IMR-90 (cell line): ENCODE data around the gene PRUNE2. TPM values are rescaled to one million over a fixed set of nuclear protein-coding genes. Genes with fewer than 3 reads are reported as not detected.
A peak's percentile ranks its signal among the peaks of the same experiment; 100 is the strongest.

Experiments used
- ATAC-seq: fragments of 200-7000 bp; cut with Tn5 transposase; 2 replicates; pipeline ENCODE4 v1.9.1; 2020; ENCODE audit warnings: low read depth, mild to moderate bottlenecking, moderate library complexity
- BruUV-seq: library from RNA; stranded (reverse); fragments of 400-500 nt; replicated peaks from 2 replicates; lab custom pipeline; 2021; lab: Mats Ljungman, UMichigan
- CTCF ChIA-PET: fragments of 300-600 bp; formaldehyde crosslinking; extraction: SDS; loops from one replicate; lab custom pipeline; 2021; ENCODE audit warnings: antibody characterized with exemption; lab: Yijun Ruan, JAX
- POLR2A ChIA-PET: fragments of 300-600 bp; sonication (Branson Sonifier 250); formaldehyde crosslinking; loops from one replicate; lab custom pipeline; 2022; ENCODE audit warnings: antibody characterized with exemption; ENCODE audit not compliant: unreplicated experiment; lab: Charles Lee
- DNase-seq: peaks from one replicate; pipeline ENCODE4 v3.0.0; 2013
- H2AFZ ChIP-seq: replicated peaks from 2 replicates; pipeline ENCODE3; 2013; ENCODE audit warnings: low read length, mild to moderate bottlenecking; ENCODE audit not compliant: poor library complexity
- H2AK5ac ChIP-seq: 2 replicates; pipeline ENCODE4 v1.6.1; 2013; ENCODE audit warnings: low read depth, low read length, inconsistent platforms
- H2AK9ac ChIP-seq: replicated peaks from 2 replicates; pipeline ENCODE3; 2013; ENCODE audit warnings: mild to moderate bottlenecking, low read depth, low read length, moderate library complexity; ENCODE audit not compliant: poor library complexity
- H2BK120ac ChIP-seq: 2 replicates; pipeline ENCODE4 v1.6.1; 2013; ENCODE audit warnings: low read depth, low read length, inconsistent platforms
- H2BK15ac ChIP-seq: 3 replicates; pipeline ENCODE4 v1.6.1; 2013; ENCODE audit warnings: low read depth, low read length, inconsistent platforms
- H2BK20ac ChIP-seq: 2 replicates; pipeline ENCODE4 v1.6.1; 2013; ENCODE audit warnings: low read depth, mild to moderate bottlenecking, inconsistent platforms, low read length, moderate library complexity
- H2BK5ac ChIP-seq: 2 replicates; pipeline ENCODE4 v1.6.1; 2013; ENCODE audit warnings: mild to moderate bottlenecking, low read depth, low read length, inconsistent platforms; ENCODE audit not compliant: poor library complexity, severe bottlenecking
- H3K14ac ChIP-seq: replicated peaks from 2 replicates; pipeline ENCODE4 v1.6.1; 2013; ENCODE audit warnings: low read depth, low read length, inconsistent platforms
- H3K18ac ChIP-seq: 2 replicates; pipeline ENCODE4 v1.6.1; 2013; ENCODE audit warnings: low read depth, low read length, control low read depth
- H3K23ac ChIP-seq: 2 replicates; pipeline ENCODE4 v1.6.1; 2013; ENCODE audit warnings: low read depth, low read length, inconsistent platforms
- H3K27ac ChIP-seq: 2 replicates; pipeline ENCODE4 v1.5.1; 2013; ENCODE audit warnings: mild to moderate bottlenecking, control low read depth, low read length; ENCODE audit not compliant: insufficient read depth
- H3K27me3 ChIP-seq: 2 replicates; pipeline ENCODE4 v1.6.1; 2013; ENCODE audit warnings: low read length; ENCODE audit not compliant: control insufficient read depth, insufficient read depth
- H3K36me3 ChIP-seq: 2 replicates; pipeline ENCODE4 v1.6.1; 2013; ENCODE audit warnings: low read length, mixed read lengths; ENCODE audit not compliant: control insufficient read depth, insufficient read depth
- H3K4ac ChIP-seq: 2 replicates; pipeline ENCODE4 v1.6.1; 2013; ENCODE audit warnings: low read depth, low read length, inconsistent platforms
- H3K4me1 ChIP-seq: 2 replicates; pipeline ENCODE4 v1.6.1; 2013; ENCODE audit warnings: low read length, mixed read lengths; ENCODE audit not compliant: control insufficient read depth, insufficient read depth
- H3K4me2 ChIP-seq: 2 replicates; pipeline ENCODE4 v1.6.1; 2013; ENCODE audit warnings: low read depth, mild to moderate bottlenecking, control low read depth, low read length, moderate library complexity
- H3K4me3 ChIP-seq: 2 replicates; pipeline ENCODE4 v1.5.1; 2013; ENCODE audit warnings: low read depth, mild to moderate bottlenecking, control low read depth, low read length, moderate library complexity; ENCODE audit not compliant: insufficient read depth
- H3K56ac ChIP-seq: 2 replicates; pipeline ENCODE4 v1.6.1; 2013; ENCODE audit warnings: low read length, inconsistent platforms; ENCODE audit not compliant: insufficient read depth; ENCODE audit errors: extremely low read depth
- H3K79me1 ChIP-seq, 2 experiments: 2 replicates each; pipeline ENCODE4 v1.6.1; 2013; ENCODE audit warnings: low read length in 2 of 2, inconsistent platforms in 1 of 2, low read depth in 1 of 2
- H3K9ac ChIP-seq: 2 replicates; pipeline ENCODE4 v1.6.1; 2013; ENCODE audit warnings: low read depth, low read length, control low read depth
- H3K9me1 ChIP-seq: 2 replicates; pipeline ENCODE4 v1.6.1; 2013; ENCODE audit warnings: low read length, inconsistent platforms; ENCODE audit not compliant: insufficient read depth
- H3K9me3 ChIP-seq: 2 replicates; pipeline ENCODE4 v1.6.1; 2013; ENCODE audit warnings: low read length; ENCODE audit not compliant: control insufficient read depth, insufficient read depth
- H4K20me1 ChIP-seq: 2 replicates; pipeline ENCODE4 v1.6.1; 2013; ENCODE audit warnings: low read length, inconsistent platforms; ENCODE audit not compliant: insufficient read depth
- H4K5ac ChIP-seq: 2 replicates; pipeline ENCODE4 v1.6.1; 2013; ENCODE audit warnings: mild to moderate bottlenecking, low read depth, low read length, control low read depth
- H4K8ac ChIP-seq, 2 experiments: 2 replicates each; pipeline ENCODE4 v1.6.1; 2013; ENCODE audit warnings: low read depth in 2 of 2, low read length in 2 of 2, control low read depth in 1 of 2, inconsistent platforms in 1 of 2
- H4K91ac ChIP-seq: 2 replicates; pipeline ENCODE4 v1.6.1; 2013; ENCODE audit warnings: low read depth, low read length, inconsistent platforms; ENCODE audit not compliant: insufficient read depth
- BHLHE40 ChIP-seq: fragments of 150-350 bp; IDR thresholded peaks from 2 replicates; pipeline ENCODE4 v1.6.1; 2016; ENCODE audit warnings: mild to moderate bottlenecking, low read depth, low read length
- CEBPB ChIP-seq: IDR thresholded peaks from 2 replicates; pipeline ENCODE4 v1.6.1; 2012; ENCODE audit warnings: low read depth, low read length, improper control_type of control experiment
- FOS ChIP-seq: fragments of 150-350 bp; IDR thresholded peaks from 2 replicates; pipeline ENCODE4 v1.6.1; 2016; ENCODE audit warnings: low read depth, low read length
- MAFK ChIP-seq: IDR thresholded peaks from 2 replicates; pipeline ENCODE4 v1.6.1; 2012; ENCODE audit warnings: low read depth, low read length, improper control_type of control experiment
- MAZ ChIP-seq: IDR thresholded peaks from 2 replicates; pipeline ENCODE4 v1.6.1; 2012; ENCODE audit warnings: low read depth, mild to moderate bottlenecking, low read length, improper control_type of control experiment, moderate library complexity, borderline replicate concordance
- MXI1 ChIP-seq: IDR thresholded peaks from 2 replicates; pipeline ENCODE4 v1.6.1; 2012; ENCODE audit warnings: low read depth, mild to moderate bottlenecking, low read length, moderate library complexity, borderline replicate concordance
- POLR2A ChIP-seq: IDR thresholded peaks from 2 replicates; pipeline ENCODE4 v1.6.1; 2012; ENCODE audit warnings: mild to moderate bottlenecking, low read depth, low read length
- RCOR1 ChIP-seq: IDR thresholded peaks from 2 replicates; pipeline ENCODE4 v1.6.1; 2012; ENCODE audit warnings: mild to moderate bottlenecking, low read length, improper control_type of control experiment; ENCODE audit not compliant: insufficient replicate concordance
- RFX5 ChIP-seq: IDR thresholded peaks from 2 replicates; pipeline ENCODE4 v1.8.0; 2012; ENCODE audit warnings: low read depth, mild to moderate bottlenecking, low read length, moderate library complexity
- SMC3 ChIP-seq: fragments of 150-350 bp; IDR thresholded peaks from 2 replicates; pipeline ENCODE4 v1.6.1; 2016; ENCODE audit warnings: low read depth, mild to moderate bottlenecking, antibody characterized with exemption, low read length, moderate library complexity
- WGBS, 2 experiments: methylation state at CpG; one replicate each; pipeline versions ENCODE4 v1.1.5 to v1.1.7; 2013; ENCODE audit warnings: missing lambda C conversion rate in 2 of 2; ENCODE audit not compliant: insufficient read length in 1 of 2; ENCODE audit errors: extremely low coverage in 2 of 2; 5-methylcytosine and 5-hydroxymethylcytosine counted together
- dilution Hi-C: fragments of 300-500 bp; cut with HindIII; formaldehyde crosslinking; loops from one replicate; pipeline ENCODE4 v1.14.3; 2018; ENCODE audit warnings: low sequenced_read_pairs; ENCODE audit not compliant: unreplicated experiment
- in situ Hi-C: fragments of 300-500 bp; cut with MboI; formaldehyde crosslinking; loops from 3 replicates; pipeline ENCODE4 v1.14.3; 2019; ENCODE audit warnings: low sequenced_read_pairs, inconsistent platforms, mixed read lengths
- intact Hi-C: fragments of 100-400 bp; cut with micrococcal nuclease; formaldehyde crosslinking; loops from 2 replicates; pipeline ENCODE4 v1.10.0; 2022
- polyA plus RNA-seq, 3 experiments: library from polyadenylated mRNA; depleted of rRNA; stranded (reverse); fragments of >200 nt; gene quantifications; 2 replicates each; pipeline ENCODE4 v1.2.3, GENCODE V29; 2012; ENCODE audit warnings: low replicate concordance in 1 of 3
- total RNA-seq: library from RNA; depleted of rRNA; stranded (reverse); fragments of >200 nt; gene quantifications from 2 replicates; pipeline ENCODE4 v1.2.3, GENCODE V29; 2012
- TF ChIP-seq, protein P1 (sequence below): conservative IDR thresholded peaks from 2 replicates; pipeline ENCODE4 v1.5.1; 2012; ENCODE audit warnings: mild to moderate bottlenecking, low read depth, low read length, improper control_type of control experiment
- TF ChIP-seq, protein P2 (sequence below): fragments of 150-350 bp; IDR thresholded peaks from 2 replicates; pipeline ENCODE4 v1.6.1; 2016; ENCODE audit warnings: low read depth, mild to moderate bottlenecking, low read length, moderate library complexity, borderline replicate concordance

Gene PRUNE2
- total and polyA plus RNA-seq, 2 of the 4 experiments (the other 2 are of a cell fraction): 0.70 to 1.6 TPM

DNA sequence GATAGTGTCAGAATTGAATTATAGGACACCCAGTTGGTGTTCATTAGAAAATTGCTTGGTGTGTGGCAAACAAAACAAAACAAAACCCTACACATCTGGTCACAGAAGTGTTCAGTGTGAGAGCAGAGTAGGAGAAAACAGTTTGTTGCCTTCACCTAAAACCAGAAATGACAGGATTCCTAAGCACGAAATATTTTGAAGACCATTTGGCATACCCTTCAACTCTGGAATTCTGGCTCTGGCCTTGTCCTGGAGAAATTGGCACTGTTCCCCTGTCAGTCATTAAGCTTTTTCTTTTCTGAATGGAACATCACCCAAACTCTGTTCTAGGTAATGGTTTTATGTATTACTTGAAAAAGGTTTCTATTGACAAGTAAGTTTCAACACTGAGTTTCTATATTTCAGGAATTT is 251.9 kb downstream of the PRUNE2 start:
- no peak overlapping the region for H3K4me3 ChIP-seq
- WGBS, 2 experiments: no CpG with 5 or more reads among the region's 1 CpG
- H2BK20ac ChIP-seq: peak overlapping the region; percentile 74
- H3K27me3 ChIP-seq: no peaks in the 10 kb centered on the region
- peak overlapping the region; percentile 42; the same call in 1 of the 2 replicates for H3K14ac ChIP-seq
- H3K4me2 ChIP-seq: peak overlapping the region; percentile 52
- DNase-seq: no peak
- H3K4me1 ChIP-seq: peaks cover 15% of the 10 kb centered on the region
- no peaks in the 10 kb centered on the region for H3K79me1 ChIP-seq
- H4K8ac ChIP-seq: peak overlapping the region; percentile 35 to 48; a peak in 3 of 4 replicates
- no peak overlapping the region; the same call in 1 of the 2 replicates for H4K91ac ChIP-seq
- peak overlapping the region; percentile 49; the same call in 1 of the 2 replicates for H4K5ac ChIP-seq
- peak overlapping the region; percentile 78; the same call in 1 of the 2 replicates for H3K27ac ChIP-seq
- no peaks in the 10 kb centered on the region for H3K36me3 ChIP-seq
- H3K23ac ChIP-seq: peak overlapping the region; percentile 40; the same call in 1 of the 2 replicates
- peak overlapping the region; percentile 43 for H3K56ac ChIP-seq
- H2AK9ac ChIP-seq: no peak overlapping the region
- peaks cover 6% of the 10 kb centered on the region; the same call in 1 of the 2 replicates for H3K9me1 ChIP-seq
- ChIA-PET CTCF (no interaction called here), POLR2A (no interaction called here)
- H3K4ac ChIP-seq: peak overlapping the region; percentile 62
- no TSS peak for BruUV-seq
- dilution Hi-C loops: no loop called here
- in situ Hi-C loops: no loop called here
- peak overlapping the region; percentile 41; the same call in 1 of the 2 replicates for H2AK5ac ChIP-seq
- no peaks in the 10 kb centered on the region for H4K20me1 ChIP-seq
- intact Hi-C loops: no loop called here
- peak overlapping the region; percentile 69; the same call in 2 of the 3 replicates for H2BK15ac ChIP-seq
- peak overlapping the region; percentile 79 for H2BK120ac ChIP-seq
- TF ChIP-seq, protein P1, sequence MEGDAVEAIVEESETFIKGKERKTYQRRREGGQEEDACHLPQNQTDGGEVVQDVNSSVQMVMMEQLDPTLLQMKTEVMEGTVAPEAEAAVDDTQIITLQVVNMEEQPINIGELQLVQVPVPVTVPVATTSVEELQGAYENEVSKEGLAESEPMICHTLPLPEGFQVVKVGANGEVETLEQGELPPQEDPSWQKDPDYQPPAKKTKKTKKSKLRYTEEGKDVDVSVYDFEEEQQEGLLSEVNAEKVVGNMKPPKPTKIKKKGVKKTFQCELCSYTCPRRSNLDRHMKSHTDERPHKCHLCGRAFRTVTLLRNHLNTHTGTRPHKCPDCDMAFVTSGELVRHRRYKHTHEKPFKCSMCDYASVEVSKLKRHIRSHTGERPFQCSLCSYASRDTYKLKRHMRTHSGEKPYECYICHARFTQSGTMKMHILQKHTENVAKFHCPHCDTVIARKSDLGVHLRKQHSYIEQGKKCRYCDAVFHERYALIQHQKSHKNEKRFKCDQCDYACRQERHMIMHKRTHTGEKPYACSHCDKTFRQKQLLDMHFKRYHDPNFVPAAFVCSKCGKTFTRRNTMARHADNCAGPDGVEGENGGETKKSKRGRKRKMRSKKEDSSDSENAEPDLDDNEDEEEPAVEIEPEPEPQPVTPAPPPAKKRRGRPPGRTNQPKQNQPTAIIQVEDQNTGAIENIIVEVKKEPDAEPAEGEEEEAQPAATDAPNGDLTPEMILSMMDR: no peak
- no peak for TF ChIP-seq MAFK
- TF ChIP-seq SMC3: no peak
- TF ChIP-seq CEBPB: no peak
- TF ChIP-seq MAZ: no peak
- no peak for TF ChIP-seq BHLHE40
- TF ChIP-seq, protein P2, sequence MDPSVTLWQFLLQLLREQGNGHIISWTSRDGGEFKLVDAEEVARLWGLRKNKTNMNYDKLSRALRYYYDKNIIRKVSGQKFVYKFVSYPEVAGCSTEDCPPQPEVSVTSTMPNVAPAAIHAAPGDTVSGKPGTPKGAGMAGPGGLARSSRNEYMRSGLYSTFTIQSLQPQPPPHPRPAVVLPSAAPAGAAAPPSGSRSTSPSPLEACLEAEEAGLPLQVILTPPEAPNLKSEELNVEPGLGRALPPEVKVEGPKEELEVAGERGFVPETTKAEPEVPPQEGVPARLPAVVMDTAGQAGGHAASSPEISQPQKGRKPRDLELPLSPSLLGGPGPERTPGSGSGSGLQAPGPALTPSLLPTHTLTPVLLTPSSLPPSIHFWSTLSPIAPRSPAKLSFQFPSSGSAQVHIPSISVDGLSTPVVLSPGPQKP: no peak
- no peak for TF ChIP-seq FOS
- no peak for TF ChIP-seq POLR2A
- no peak for TF ChIP-seq RCOR1
- no peak for TF ChIP-seq MXI1
- no peak for TF ChIP-seq RFX5
- H3K9ac ChIP-seq: no peak overlapping the region
- no peak for ATAC-seq
- peak overlapping the region; percentile 78 for H2BK5ac ChIP-seq
- no peaks in the 10 kb centered on the region for H3K9me3 ChIP-seq
- peak overlapping the region; percentile 70; the same call in 1 of the 2 replicates for H3K18ac ChIP-seq
- no peak overlapping the region for H2AFZ ChIP-seq
